H1 (cell line): ENCODE results near the gene PODN. TPM values are rescaled to one million over a fixed set of nuclear protein-coding genes. Genes with fewer than 3 reads are reported as not detected.

ENCODE experiments used
- CTCF ChIA-PET: fragments of 300-600 bp; sonication (Branson Sonifier 250); formaldehyde crosslinking; loops from one replicate; lab custom pipeline; 2021; ENCODE audit not compliant: partially characterized antibody; lab: Charles Lee
- POLR2A ChIA-PET: fragments of 300-600 bp; sonication (Branson Sonifier 250); formaldehyde crosslinking; loops from one replicate; lab custom pipeline; 2021; ENCODE audit warnings: inconsistent platforms; ENCODE audit not compliant: partially characterized antibody; lab: Charles Lee
- DNase-seq, 2 experiments: peaks; one replicate each; pipeline versions ENCODE4 v3.0.0 to v3.0.0-alpha.2; 2010 to 2022; ENCODE audit warnings: low spot score in 2 of 2, low read depth in 1 of 2, mixed read lengths in 1 of 2
- FAIRE-seq: peaks from 2 replicates; lab custom pipeline; 2011; peaks lifted over from hg19 to GRCh38; lab: Jason Lieb, UNC
- H2AFZ ChIP-seq: 2 replicates; pipeline ENCODE4 v1.8.1; 2012; ENCODE audit warnings: low read length, inconsistent platforms
- H2AK5ac ChIP-seq: 2 replicates; pipeline ENCODE4 v1.6.1; 2013; ENCODE audit warnings: low read depth, low read length
- H2BK120ac ChIP-seq: replicated peaks from 2 replicates; pipeline ENCODE3; 2013; ENCODE audit warnings: low read depth, low read length, inconsistent platforms
- H2BK12ac ChIP-seq: 2 replicates; pipeline ENCODE4 v1.6.1; 2013; ENCODE audit warnings: low read depth, low read length
- H2BK15ac ChIP-seq: 2 replicates; pipeline ENCODE4 v1.6.1; 2013; ENCODE audit warnings: low read length
- H2BK20ac ChIP-seq: 2 replicates; pipeline ENCODE4 v1.6.1; 2013; ENCODE audit warnings: low read length
- H2BK5ac ChIP-seq: 2 replicates; pipeline ENCODE4 v1.6.1; 2013; ENCODE audit warnings: low read depth, low read length
- H3K14ac ChIP-seq: 2 replicates; pipeline ENCODE4 v1.6.1; 2013; ENCODE audit warnings: inconsistent platforms; ENCODE audit not compliant: insufficient read length
- H3K18ac ChIP-seq: 2 replicates; pipeline ENCODE4 v1.6.1; 2013; ENCODE audit warnings: low read length; ENCODE audit errors: extremely low read depth
- H3K23ac ChIP-seq: 2 replicates; pipeline ENCODE4 v1.6.1; 2013; ENCODE audit warnings: inconsistent platforms; ENCODE audit not compliant: insufficient read length
- H3K23me2 ChIP-seq: 2 replicates; pipeline ENCODE4 v1.6.1; 2013; ENCODE audit warnings: low read depth, low read length
- H3K27ac ChIP-seq: 2 replicates; pipeline ENCODE4 v1.6.1; 2011; ENCODE audit warnings: low read depth, low read length, inconsistent platforms
- H3K27me3 ChIP-seq, 4 experiments: replicated peaks in 1 of 4; 1 replicate in 1 of 4; 2 replicates in 3 of 4; pipeline versions ENCODE4 v1.6.1 to v1.8.1; 2011 to 2013; ENCODE audit warnings: low read length in 3 of 4, mild to moderate bottlenecking in 3 of 4, inconsistent platforms in 2 of 4, mixed read lengths in 2 of 4, moderate library complexity in 1 of 4; ENCODE audit not compliant: control insufficient read depth in 3 of 4, insufficient read depth in 3 of 4; ENCODE audit errors: extremely low read depth in 1 of 4
- H3K36me3 ChIP-seq, 4 experiments: 2 replicates each; pipeline versions ENCODE4 v1.6.1 to v1.8.1; 2011 to 2013; ENCODE audit warnings: mild to moderate bottlenecking in 4 of 4, low read length in 3 of 4, moderate library complexity in 2 of 4, control low read depth in 1 of 4, inconsistent platforms in 1 of 4; ENCODE audit not compliant: insufficient read depth in 4 of 4, control insufficient read depth in 2 of 4
- H3K4ac ChIP-seq: replicated peaks from 2 replicates; pipeline ENCODE3; 2013; ENCODE audit warnings: low read length, low read depth, mixed read lengths, inconsistent platforms; ENCODE audit not compliant: insufficient read length
- H3K4me1 ChIP-seq, 4 experiments: replicated peaks in 1 of 4; 1 replicate in 1 of 4; 2 replicates in 3 of 4; pipeline versions ENCODE4 v1.6.1 to v1.8.1; 2011 to 2013; ENCODE audit warnings: low read length in 3 of 4, inconsistent platforms in 2 of 4, mixed read lengths in 1 of 4; ENCODE audit not compliant: insufficient read depth in 4 of 4, control insufficient read depth in 3 of 4
- H3K4me2 ChIP-seq, 2 experiments: 2 replicates each; pipeline versions ENCODE4 v1.6.1 to v1.8.1; 2011 to 2013; ENCODE audit warnings: low read depth in 2 of 2, low read length in 2 of 2, control low read depth in 1 of 2, inconsistent platforms in 1 of 2, mild to moderate bottlenecking in 1 of 2; ENCODE audit not compliant: insufficient read depth in 1 of 2
- H3K4me3 ChIP-seq, 4 experiments: fragments of 200-600, 300-600 bp in 1 of 4; sonication (generic), shearing (Covaris generic), sonication (Bioruptor Twin) in 1 of 4; 2 replicates each; pipeline versions ENCODE4 v1.5.1 to v1.8.1; 2011 to 2016; ENCODE audit warnings: low read length in 4 of 4, low read depth in 3 of 4, control low read depth in 2 of 4, inconsistent platforms in 2 of 4, mild to moderate bottlenecking in 2 of 4, mixed read lengths in 1 of 4, moderate library complexity in 1 of 4; ENCODE audit not compliant: insufficient read depth in 2 of 4; ENCODE audit errors: extremely low read depth in 1 of 4
- H3K56ac ChIP-seq: replicated peaks from 2 replicates; pipeline ENCODE3; 2013; ENCODE audit warnings: low read depth, mild to moderate bottlenecking, mixed read lengths, low read length, inconsistent platforms; ENCODE audit not compliant: insufficient read length
- H3K79me1 ChIP-seq: 2 replicates; pipeline ENCODE4 v1.6.1; 2013; ENCODE audit warnings: low read depth, low read length, control low read depth
- H3K79me2 ChIP-seq, 2 experiments: 2 replicates each; pipeline versions ENCODE4 v1.6.1 to v1.8.1; 2012 to 2013; ENCODE audit warnings: low read length in 2 of 2, mild to moderate bottlenecking in 2 of 2, inconsistent platforms in 1 of 2; ENCODE audit not compliant: insufficient read depth in 2 of 2, control insufficient read depth in 1 of 2
- H3K9ac ChIP-seq, 4 experiments: replicated peaks in 1 of 4; 1 replicate in 1 of 4; 2 replicates in 3 of 4; pipeline versions ENCODE4 v1.6.1 to v1.8.1; 2011 to 2013; ENCODE audit warnings: low read depth in 3 of 4, low read length in 3 of 4, control low read depth in 2 of 4, mild to moderate bottlenecking in 2 of 4, moderate library complexity in 2 of 4, inconsistent platforms in 1 of 4; ENCODE audit errors: extremely low read depth in 1 of 4
- H3K9me3 ChIP-seq, 2 experiments: 2 replicates each; pipeline versions ENCODE4 v1.6.1 to v1.8.1; 2012 to 2013; ENCODE audit warnings: mild to moderate bottlenecking in 2 of 2, moderate library complexity in 2 of 2, control low read depth in 1 of 2, inconsistent platforms in 1 of 2, low read depth in 1 of 2, low read length in 1 of 2, mixed read lengths in 1 of 2; ENCODE audit not compliant: insufficient read depth in 2 of 2
- H4K20me1 ChIP-seq, 2 experiments: replicated peaks in 1 of 2; 2 replicates each; pipeline versions ENCODE3 to v1.8.1; 2011 to 2013; ENCODE audit warnings: inconsistent platforms in 2 of 2, low read length in 2 of 2, mild to moderate bottlenecking in 1 of 2; ENCODE audit not compliant: insufficient read depth in 2 of 2, control insufficient read depth in 1 of 2
- H4K5ac ChIP-seq: 2 replicates; pipeline ENCODE4 v1.6.1; 2013; ENCODE audit warnings: low read length, low read depth, mixed read lengths, inconsistent platforms; ENCODE audit not compliant: insufficient read length
- H4K8ac ChIP-seq: 2 replicates; pipeline ENCODE4 v1.8.0; 2013; ENCODE audit warnings: mild to moderate bottlenecking, moderate library complexity, low read length, inconsistent platforms; ENCODE audit not compliant: insufficient read depth; ENCODE audit errors: extremely low read depth
- H4K91ac ChIP-seq: replicated peaks from 2 replicates; pipeline ENCODE3; 2013; ENCODE audit warnings: low read length, mixed read lengths, inconsistent platforms; ENCODE audit not compliant: insufficient read length
- SRF ChIP-seq: IDR thresholded peaks from 2 replicates; pipeline ENCODE4 v1.6.1; 2011; ENCODE audit warnings: mild to moderate bottlenecking, low read depth, low read length, moderate library complexity
- polyA plus RNA-seq, 7 experiments: library from polyadenylated mRNA; depleted of rRNA in 3 of 7; stranded (reverse) in 5 of 7; unstranded in 2 of 7; fragments of >200 nt in 5 of 7; fragments of 200-250 nt in 2 of 7; gene quantifications; 1 replicate in 5 of 7; 2 replicates in 1 of 7; 4 replicates in 1 of 7; pipeline versions ENCODE4 v1.2.1 to v1.2.3, GENCODE V29; 2011 to 2013; ENCODE audit warnings: missing spikeins in 2 of 7, mixed read lengths in 2 of 7
- total RNA-seq: library from RNA; stranded (reverse); fragmentation: NEBNext Ultra II Directional; extraction: Animal tissue kit (Norgen Biotek cat#: 25700); gene quantifications from 2 replicates; pipeline ENCODE4 v1.2.1, GENCODE V29; 2021
- TF ChIP-seq, protein P1 (sequence below): IDR thresholded peaks from 2 replicates; pipeline ENCODE4 v1.6.1; 2012; ENCODE audit warnings: inconsistent platforms

Gene PODN
- total and polyA plus RNA-seq, 2 of the 8 experiments (the other 6 are each of a cell fraction or from before 2014, with no cell fraction given): 0.11 to 0.17 TPM

DNA sequence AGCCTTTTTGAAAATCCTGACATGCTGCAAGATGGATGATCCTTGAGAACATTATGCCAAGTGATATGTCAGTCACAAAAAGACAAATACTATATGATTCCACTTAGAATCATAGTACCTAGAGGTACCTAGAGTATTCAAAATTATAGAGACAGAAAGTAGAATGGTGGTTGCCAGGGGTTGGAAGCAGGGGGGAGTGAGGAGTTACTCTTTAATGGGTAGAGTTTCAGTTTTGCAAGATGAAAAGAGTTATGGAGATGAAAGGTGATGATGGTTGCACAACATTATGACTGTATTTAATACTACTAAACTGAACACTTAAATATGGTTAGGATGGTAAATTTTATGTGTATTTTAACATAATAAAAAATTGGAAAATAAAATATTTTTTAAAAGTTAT lies 37.9 kb upstream of the PODN start:
- no peak overlapping the region for H3K9ac ChIP-seq
- H2BK20ac ChIP-seq: no peak overlapping the region
- no peak overlapping the region for H2BK5ac ChIP-seq
- no peaks in the 10 kb centered on the region for H3K27me3 ChIP-seq
- H4K5ac ChIP-seq: no peak overlapping the region
- no peak overlapping the region for H3K14ac ChIP-seq
- no peak overlapping the region for H3K27ac ChIP-seq
- no peak overlapping the region for H3K23ac ChIP-seq
- H3K79me2 ChIP-seq: no peaks in the 10 kb centered on the region
- no peak overlapping the region for H2BK15ac ChIP-seq
- H2AFZ ChIP-seq: no peak overlapping the region
- no peaks in the 10 kb centered on the region for H3K36me3 ChIP-seq
- H4K91ac ChIP-seq: no peak overlapping the region
- no peak overlapping the region for H3K18ac ChIP-seq
- H3K9me3 ChIP-seq: no peaks in the 10 kb centered on the region
- no peak overlapping the region for H3K4me3 ChIP-seq
- no peaks in the 10 kb centered on the region for H4K20me1 ChIP-seq
- H4K8ac ChIP-seq: no peak overlapping the region
- H2BK120ac ChIP-seq: no peak overlapping the region
- no peaks in the 10 kb centered on the region for H3K79me1 ChIP-seq
- no peak for DNase-seq
- no peak overlapping the region for H2AK5ac ChIP-seq
- ChIA-PET POLR2A (no interaction called here), CTCF (no interaction called here)
- no peaks in the 10 kb centered on the region for H3K23me2 ChIP-seq
- no peaks in the 10 kb centered on the region for H3K4me1 ChIP-seq
- FAIRE-seq: no peak
- H3K56ac ChIP-seq: no peak overlapping the region
- H3K4me2 ChIP-seq: no peak overlapping the region
- no peak overlapping the region for H3K4ac ChIP-seq
- H2BK12ac ChIP-seq: no peak overlapping the region
- TF ChIP-seq SRF: no peak
- TF ChIP-seq, protein P1, sequence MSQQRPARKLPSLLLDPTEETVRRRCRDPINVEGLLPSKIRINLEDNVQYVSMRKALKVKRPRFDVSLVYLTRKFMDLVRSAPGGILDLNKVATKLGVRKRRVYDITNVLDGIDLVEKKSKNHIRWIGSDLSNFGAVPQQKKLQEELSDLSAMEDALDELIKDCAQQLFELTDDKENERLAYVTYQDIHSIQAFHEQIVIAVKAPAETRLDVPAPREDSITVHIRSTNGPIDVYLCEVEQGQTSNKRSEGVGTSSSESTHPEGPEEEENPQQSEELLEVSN: no peak
